HEK293T (cell line): ENCODE measurements around the gene RNF169.

ENCODE experiments used
- CTCF ChIA-PET: fragments of 350-600 bp; formaldehyde crosslinking; extraction: SDS; loops from one replicate; lab custom pipeline; 2021; ENCODE audit warnings: antibody characterized with exemption, inconsistent platforms; lab: Yijun Ruan, JAX
- POLR2A ChIA-PET: fragments of 350-600 bp; formaldehyde crosslinking; extraction: SDS; loops from one replicate; lab custom pipeline; 2020; ENCODE audit warnings: antibody characterized with exemption, inconsistent platforms; lab: Yijun Ruan, JAX
- DNase-seq: peaks from one replicate; pipeline ENCODE4 v3.0.0; 2012; ENCODE audit warnings: mixed read lengths; ENCODE audit errors: extremely low spot score
- ARNT ChIP-seq: fragments of 450-650 bp; IDR thresholded peaks from 2 replicates; pipeline ENCODE4 v1.6.1; 2017; ENCODE audit warnings: mild to moderate bottlenecking
- BHLHE40 ChIP-seq: fragments of 450-650 bp; IDR thresholded peaks from 2 replicates; pipeline ENCODE4 v1.6.1; 2016; ENCODE audit warnings: mild to moderate bottlenecking, moderate library complexity, borderline replicate concordance
- CTBP1 ChIP-seq: fragments of 450-650 bp; IDR thresholded peaks from 2 replicates; pipeline ENCODE4 v1.6.1; 2016; ENCODE audit warnings: borderline replicate concordance
- ELF4 ChIP-seq: fragments of 450-650 bp; IDR thresholded peaks from 2 replicates; pipeline ENCODE4 v1.6.1; 2017; ENCODE audit warnings: antibody characterized with exemption
- FOXA1 ChIP-seq: fragments of 450-650 bp; IDR thresholded peaks from 2 replicates; pipeline ENCODE4 v1.6.1; 2016; ENCODE audit warnings: mild to moderate bottlenecking
- FOXK2 ChIP-seq: fragments of 450-650 bp; IDR thresholded peaks from 2 replicates; pipeline ENCODE4 v1.6.1; 2016; ENCODE audit warnings: mild to moderate bottlenecking
- FOXM1 ChIP-seq: fragments of 450-650 bp; IDR thresholded peaks from 2 replicates; pipeline ENCODE4 v1.6.1; 2017; ENCODE audit warnings: mild to moderate bottlenecking, borderline replicate concordance
- HDGF ChIP-seq: fragments of 450-650 bp; IDR thresholded peaks from 2 replicates; pipeline ENCODE4 v1.6.1; 2017; ENCODE audit warnings: antibody characterized with exemption, borderline replicate concordance
- L3MBTL2 ChIP-seq: fragments of 450-650 bp; conservative IDR thresholded peaks from 2 replicates; pipeline ENCODE4 v1.6.1; 2016; ENCODE audit warnings: mild to moderate bottlenecking
- LEF1 ChIP-seq: fragments of 450-650 bp; IDR thresholded peaks from 2 replicates; pipeline ENCODE4 v1.6.1; 2017; ENCODE audit warnings: mild to moderate bottlenecking, borderline replicate concordance
- NFRKB ChIP-seq: fragments of 450-650 bp; IDR thresholded peaks from 2 replicates; pipeline ENCODE4 v1.6.1; 2016; ENCODE audit warnings: mild to moderate bottlenecking, moderate library complexity
- PKNOX1 ChIP-seq: fragments of 450-650 bp; IDR thresholded peaks from 2 replicates; pipeline ENCODE4 v1.6.1; 2016
- SP1 ChIP-seq: fragments of 450-650 bp; IDR thresholded peaks from 2 replicates; pipeline ENCODE4 v1.6.1; 2017
- SUZ12 ChIP-seq: fragments of 450-650 bp; IDR thresholded peaks from 2 replicates; pipeline ENCODE4 v1.6.1; 2016; ENCODE audit warnings: mild to moderate bottlenecking
- TARDBP ChIP-seq: fragments of 450-650 bp; IDR thresholded peaks from 2 replicates; pipeline ENCODE4 v1.6.1; 2016
- ZNF384 ChIP-seq: fragments of 450-650 bp; IDR thresholded peaks from 2 replicates; pipeline ENCODE4 v1.6.1; 2016

Gene RNF169

DNA sequence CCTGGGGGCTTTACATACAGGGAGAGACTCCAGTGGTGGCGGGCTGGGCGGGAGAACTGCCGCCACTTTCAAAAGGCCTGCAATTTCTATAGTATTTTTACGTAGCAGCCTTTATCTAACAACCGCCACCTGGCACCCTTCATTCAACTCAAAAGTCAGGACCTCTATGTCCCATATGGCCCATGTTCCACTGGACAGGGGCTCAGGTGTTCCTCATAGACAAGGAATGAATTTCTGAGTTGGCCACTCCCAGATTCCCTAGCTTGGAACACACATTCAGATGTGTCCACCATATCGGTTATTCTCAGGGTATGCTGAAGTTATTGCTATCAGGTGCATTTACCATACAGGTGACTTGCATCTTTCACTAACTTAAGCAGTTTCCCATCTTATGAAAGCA, 29.9 kb downstream of the RNF169 start:
- no peak for TF ChIP-seq TARDBP
- TF ChIP-seq NFRKB = no peak
- no peak for TF ChIP-seq ELF4
- TF ChIP-seq SUZ12 = no peak
- no peak for TF ChIP-seq ARNT
- TF ChIP-seq FOXM1 = no peak
- no peak for TF ChIP-seq ZNF384
- no peak for TF ChIP-seq PKNOX1
- TF ChIP-seq FOXK2 = no peak
- TF ChIP-seq L3MBTL2 = no peak
- no peak for TF ChIP-seq FOXA1
- no peak for TF ChIP-seq SP1
- TF ChIP-seq LEF1 = no peak
- TF ChIP-seq BHLHE40 = no peak
- TF ChIP-seq CTBP1 = no peak
- no peak for TF ChIP-seq HDGF
- ChIA-PET POLR2A (no interaction called here), CTCF (no interaction called here)
- DNase-seq = no peak

GRCh38 chr11:74780248-74781005, 31.8 kb downstream of the RNF169 start:
- TF ChIP-seq PKNOX1 = no peak
- TF ChIP-seq NFRKB = no peak
- no peak for TF ChIP-seq ARNT
- TF ChIP-seq FOXM1 = no peak
- ChIA-PET POLR2A (no interaction called here), CTCF (interaction anchor here (1.3 kb wide), 1 partner anchor 54 kb away, joined by 3 read pairs; no protein-coding TSS in a partner anchor)
- DNase-seq = no peak

- DNase-seq = no peak
Measured at GRCh38 chr11:74783241-74783871, 34.7 kb downstream of the RNF169 start.

GRCh38 chr11:74784234-74784633, 35.6 kb downstream of the RNF169 start:
- TF ChIP-seq BHLHE40 (no peak), ZNF384 (no peak), SP1 (no peak), HDGF (no peak), ELF4 (no peak), L3MBTL2 (no peak), SUZ12 (no peak), CTBP1 (no peak), ARNT (no peak), FOXK2 (no peak), FOXA1 (no peak), FOXM1 (no peak), TARDBP (no peak), PKNOX1 (no peak), NFRKB (no peak), LEF1 (no peak)
- CTCF ChIA-PET = no interaction called here
- POLR2A ChIA-PET = no interaction called here

More at GRCh38 chr11:74783241-74783871, 34.7 kb downstream of the RNF169 start:
- ChIA-PET CTCF (interaction anchor here (0.5 kb wide), 1 partner anchor 31 kb away, joined by 3 read pairs; no protein-coding TSS in a partner anchor), POLR2A (no interaction called here)
- TF ChIP-seq FOXA1 = no peak
- no peak for TF ChIP-seq ZNF384
- no peak for TF ChIP-seq ARNT

DNA sequence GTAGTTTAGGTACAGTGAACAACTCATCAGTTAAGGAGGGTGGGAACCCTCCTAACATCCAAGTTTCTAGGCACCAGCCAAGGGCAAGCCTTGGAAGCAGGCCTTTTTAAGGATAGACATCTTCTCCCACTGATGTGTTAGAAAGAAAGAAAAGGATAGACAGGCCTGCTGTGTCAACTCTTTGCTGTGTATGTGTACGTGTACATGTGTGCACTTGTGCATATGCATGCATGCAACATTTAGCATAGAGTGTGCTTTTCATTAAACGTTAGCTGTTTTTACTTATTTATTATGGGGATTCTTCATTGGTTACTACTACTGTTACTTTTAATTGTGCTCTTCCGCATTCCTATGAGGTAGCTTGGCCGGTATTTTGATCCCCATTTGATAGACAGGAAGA, 36.1 kb downstream of the RNF169 start:
- ChIA-PET CTCF (no interaction called here), POLR2A (no interaction called here)
- TF ChIP-seq TARDBP (no peak), SP1 (no peak), FOXA1 (no peak)
- no peak for DNase-seq

More at GRCh38 chr11:74784234-74784633, 35.6 kb downstream of the RNF169 start:
- DNase-seq = no peak

- DNase-seq = no peak
- CTCF ChIA-PET = no interaction called here
- POLR2A ChIA-PET = no interaction called here
- TF ChIP-seq ELF4 (no peak), HDGF (no peak)
Measured at GRCh38 chr11:74786574-74786973, 37.9 kb downstream of the RNF169 start.
